WTC11 (cell line): ENCODE data around the gene PATE2. TPM values are rescaled to one million over a fixed set of nuclear protein-coding genes. Genes with fewer than 3 reads are reported as not detected.

Experiments
- ATAC-seq: fragments of 200-7000 bp; cut with Tn5 transposase; 2 replicates; pipeline ENCODE4 v1.10.0; 2021; ENCODE audit warnings: mild to moderate bottlenecking, moderate library complexity
- CTCF ChIA-PET: fragments of 300-600 bp; sonication (Branson Sonifier 250); formaldehyde crosslinking; loops from one replicate; lab custom pipeline; 2021; ENCODE audit warnings: antibody characterized with exemption; lab: Charles Lee
- POLR2A ChIA-PET: fragments of 350-600 bp; sonication (Branson Sonifier 250); formaldehyde crosslinking; loops from one replicate; lab custom pipeline; 2021; ENCODE audit warnings: antibody characterized with exemption; lab: Charles Lee
- DNase-seq: peaks from one replicate; pipeline ENCODE4 v3.0.0; 2021; ENCODE audit warnings: low spot score
- H3K27ac Mint-ChIP-seq: 2 replicates; pipeline ENCODE4 v1.8.0; 2021; ENCODE audit warnings: mixed read lengths
- H3K27me3 Mint-ChIP-seq: 2 replicates; pipeline ENCODE4 v1.8.0; 2021; ENCODE audit warnings: low read depth, mild to moderate bottlenecking, moderate library complexity, mixed read lengths
- H3K36me3 Mint-ChIP-seq: 2 replicates; pipeline ENCODE4 v1.8.0; 2021; ENCODE audit warnings: mixed read lengths
- H3K4me1 Mint-ChIP-seq: 2 replicates; pipeline ENCODE4 v1.8.0; 2022; ENCODE audit warnings: mixed read lengths
- H3K4me3 Mint-ChIP-seq: 2 replicates; pipeline ENCODE4 v1.8.0; 2021; ENCODE audit warnings: mild to moderate bottlenecking, moderate library complexity, mixed read lengths
- H3K9me3 Mint-ChIP-seq: 2 replicates; pipeline ENCODE4 v1.8.0; 2021; ENCODE audit warnings: mixed read lengths
- CREB1 ChIP-seq: sonication (generic); formaldehyde crosslinking; IDR thresholded peaks from 2 replicates; pipeline ENCODE4 v1.8.0; 2023; ENCODE audit warnings: mild to moderate bottlenecking, missing genetic modification reagents
- CREM ChIP-seq: sonication (generic); formaldehyde crosslinking; IDR thresholded peaks from 2 replicates; pipeline ENCODE4 v1.8.1; 2022; ENCODE audit warnings: mild to moderate bottlenecking, missing genetic modification reagents, moderate library complexity
- GRHL2 ChIP-seq: fragments of 250-450 bp; sonication (Bioruptor Pico); IDR thresholded peaks from 2 replicates; pipeline ENCODE4 v1.8.0; 2022; ENCODE audit warnings: mild to moderate bottlenecking, moderate library complexity; ENCODE audit not compliant: insufficient replicate concordance, severe bottlenecking
- NR1H2 ChIP-seq: sonication (generic); formaldehyde crosslinking; IDR thresholded peaks from 2 replicates; pipeline ENCODE4 v1.9.0; 2021; ENCODE audit warnings: mild to moderate bottlenecking, moderate library complexity, missing genetic modification reagents
- OVOL2 ChIP-seq: fragments of 250-450 bp; sonication (Bioruptor Pico); IDR thresholded peaks from 2 replicates; pipeline ENCODE4 v1.9.0; 2021; ENCODE audit warnings: mild to moderate bottlenecking, borderline replicate concordance
- TCF7 ChIP-seq: sonication (generic); formaldehyde crosslinking; IDR thresholded peaks from 2 replicates; pipeline ENCODE4 v1.8.0; 2022; ENCODE audit warnings: mild to moderate bottlenecking, low read depth, missing genetic modification reagents, moderate library complexity
- TEAD4 ChIP-seq: sonication (generic); formaldehyde crosslinking; IDR thresholded peaks from 2 replicates; pipeline ENCODE4 v1.8.0; 2022; ENCODE audit warnings: mild to moderate bottlenecking, missing genetic modification reagents
- ZBTB21 ChIP-seq: sonication (generic); formaldehyde crosslinking; IDR thresholded peaks from 2 replicates; pipeline ENCODE4 v1.8.1; 2023; ENCODE audit warnings: mild to moderate bottlenecking, missing genetic modification reagents, borderline replicate concordance
- ZNF232 ChIP-seq: sonication (generic); formaldehyde crosslinking; IDR thresholded peaks from 2 replicates; pipeline ENCODE4 v1.8.0; 2022; ENCODE audit warnings: mild to moderate bottlenecking, missing genetic modification reagents
- ZNF317 ChIP-seq: sonication (generic); formaldehyde crosslinking; IDR thresholded peaks from 2 replicates; pipeline ENCODE4 v1.8.1; 2023; ENCODE audit warnings: low read depth, mild to moderate bottlenecking, moderate library complexity, missing genetic modification reagents, borderline replicate concordance
- total RNA-seq: library from RNA; stranded (reverse); gene quantifications from 3 replicates; pipeline ENCODE4 v1.2.3, GENCODE V29; 2021
- TF ChIP-seq, protein P1 (sequence below): sonication (generic); formaldehyde crosslinking; IDR thresholded peaks from 2 replicates; pipeline ENCODE4 v1.8.1; 2023; ENCODE audit warnings: mild to moderate bottlenecking, missing genetic modification reagents
- TF ChIP-seq, protein P2 (sequence below): fragments of 250-450 bp; sonication (Bioruptor Pico); IDR thresholded peaks from 2 replicates; pipeline ENCODE4 v2.1.2; 2022; ENCODE audit warnings: mild to moderate bottlenecking, moderate library complexity
- TF ChIP-seq, protein P3 (sequence below): sonication (generic); formaldehyde crosslinking; IDR thresholded peaks from 2 replicates; pipeline ENCODE4 v1.8.0; 2023; ENCODE audit warnings: missing genetic modification reagents, mild to moderate bottlenecking, borderline replicate concordance
- TF ChIP-seq, protein P4 (sequence below): sonication (generic); formaldehyde crosslinking; IDR thresholded peaks from 2 replicates; pipeline ENCODE4 v1.8.0; 2022; ENCODE audit warnings: missing genetic modification reagents
- TF ChIP-seq, protein P5 (sequence below): sonication (generic); formaldehyde crosslinking; IDR thresholded peaks from 2 replicates; pipeline ENCODE4 v1.8.0; 2022; ENCODE audit warnings: mild to moderate bottlenecking, missing genetic modification reagents
- TF ChIP-seq, protein P6 (sequence below): fragments of 250-450 bp; sonication (Bioruptor Pico); conservative IDR thresholded peaks from 2 replicates; pipeline ENCODE4 v1.9.0; 2021; ENCODE audit warnings: mild to moderate bottlenecking

PATE2 gene
- total RNA-seq, 1 experiment from 2014 or later = not detected

DNA sequence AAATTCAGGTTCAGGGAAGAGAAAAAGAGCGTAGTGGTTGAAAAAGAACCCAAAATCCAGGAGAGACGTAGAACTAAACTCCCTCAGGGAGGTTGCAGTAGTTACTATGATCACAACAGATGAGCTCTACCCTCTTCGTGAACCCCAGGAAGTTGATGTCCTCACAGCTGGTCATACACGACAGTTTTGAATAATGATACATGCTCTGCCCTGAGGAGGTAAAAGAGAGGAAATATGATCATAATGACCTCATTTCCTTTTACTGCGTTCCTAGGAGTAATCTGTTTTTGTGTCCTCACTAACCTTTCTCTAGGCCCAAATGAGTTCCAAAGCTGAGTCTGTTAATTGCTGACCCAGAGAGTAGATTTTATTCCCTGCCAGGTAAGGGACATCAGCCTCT, 1.3 kb downstream of the PATE2 start:
- ATAC-seq = no peak
- no peak overlapping the region for H3K4me3 Mint-ChIP-seq
- CTCF ChIA-PET = no interaction called here
- POLR2A ChIA-PET = no interaction called here
- TF ChIP-seq ZNF317 (no peak), GRHL2 (CRISPR knock-in tag) (no peak), ZNF232 (CRISPR knock-in tag) (no peak), CREB1 (CRISPR knock-in tag) (no peak), TCF7 (CRISPR knock-in tag) (no peak)
- TF ChIP-seq, protein P1, sequence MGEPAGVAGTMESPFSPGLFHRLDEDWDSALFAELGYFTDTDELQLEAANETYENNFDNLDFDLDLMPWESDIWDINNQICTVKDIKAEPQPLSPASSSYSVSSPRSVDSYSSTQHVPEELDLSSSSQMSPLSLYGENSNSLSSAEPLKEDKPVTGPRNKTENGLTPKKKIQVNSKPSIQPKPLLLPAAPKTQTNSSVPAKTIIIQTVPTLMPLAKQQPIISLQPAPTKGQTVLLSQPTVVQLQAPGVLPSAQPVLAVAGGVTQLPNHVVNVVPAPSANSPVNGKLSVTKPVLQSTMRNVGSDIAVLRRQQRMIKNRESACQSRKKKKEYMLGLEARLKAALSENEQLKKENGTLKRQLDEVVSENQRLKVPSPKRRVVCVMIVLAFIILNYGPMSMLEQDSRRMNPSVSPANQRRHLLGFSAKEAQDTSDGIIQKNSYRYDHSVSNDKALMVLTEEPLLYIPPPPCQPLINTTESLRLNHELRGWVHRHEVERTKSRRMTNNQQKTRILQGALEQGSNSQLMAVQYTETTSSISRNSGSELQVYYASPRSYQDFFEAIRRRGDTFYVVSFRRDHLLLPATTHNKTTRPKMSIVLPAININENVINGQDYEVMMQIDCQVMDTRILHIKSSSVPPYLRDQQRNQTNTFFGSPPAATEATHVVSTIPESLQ (CRISPR knock-in tag) = no peak
- TF ChIP-seq, protein P2, sequence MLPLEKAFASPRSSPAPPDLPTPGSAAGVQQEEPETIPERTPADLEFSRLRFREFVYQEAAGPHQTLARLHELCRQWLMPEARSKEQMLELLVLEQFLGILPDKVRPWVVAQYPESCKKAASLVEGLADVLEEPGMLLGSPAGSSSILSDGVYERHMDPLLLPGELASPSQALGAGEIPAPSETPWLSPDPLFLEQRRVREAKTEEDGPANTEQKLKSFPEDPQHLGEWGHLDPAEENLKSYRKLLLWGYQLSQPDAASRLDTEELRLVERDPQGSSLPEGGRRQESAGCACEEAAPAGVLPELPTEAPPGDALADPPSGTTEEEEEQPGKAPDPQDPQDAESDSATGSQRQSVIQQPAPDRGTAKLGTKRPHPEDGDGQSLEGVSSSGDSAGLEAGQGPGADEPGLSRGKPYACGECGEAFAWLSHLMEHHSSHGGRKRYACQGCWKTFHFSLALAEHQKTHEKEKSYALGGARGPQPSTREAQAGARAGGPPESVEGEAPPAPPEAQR (CRISPR knock-in tag) = no peak
- TF ChIP-seq, protein P3, sequence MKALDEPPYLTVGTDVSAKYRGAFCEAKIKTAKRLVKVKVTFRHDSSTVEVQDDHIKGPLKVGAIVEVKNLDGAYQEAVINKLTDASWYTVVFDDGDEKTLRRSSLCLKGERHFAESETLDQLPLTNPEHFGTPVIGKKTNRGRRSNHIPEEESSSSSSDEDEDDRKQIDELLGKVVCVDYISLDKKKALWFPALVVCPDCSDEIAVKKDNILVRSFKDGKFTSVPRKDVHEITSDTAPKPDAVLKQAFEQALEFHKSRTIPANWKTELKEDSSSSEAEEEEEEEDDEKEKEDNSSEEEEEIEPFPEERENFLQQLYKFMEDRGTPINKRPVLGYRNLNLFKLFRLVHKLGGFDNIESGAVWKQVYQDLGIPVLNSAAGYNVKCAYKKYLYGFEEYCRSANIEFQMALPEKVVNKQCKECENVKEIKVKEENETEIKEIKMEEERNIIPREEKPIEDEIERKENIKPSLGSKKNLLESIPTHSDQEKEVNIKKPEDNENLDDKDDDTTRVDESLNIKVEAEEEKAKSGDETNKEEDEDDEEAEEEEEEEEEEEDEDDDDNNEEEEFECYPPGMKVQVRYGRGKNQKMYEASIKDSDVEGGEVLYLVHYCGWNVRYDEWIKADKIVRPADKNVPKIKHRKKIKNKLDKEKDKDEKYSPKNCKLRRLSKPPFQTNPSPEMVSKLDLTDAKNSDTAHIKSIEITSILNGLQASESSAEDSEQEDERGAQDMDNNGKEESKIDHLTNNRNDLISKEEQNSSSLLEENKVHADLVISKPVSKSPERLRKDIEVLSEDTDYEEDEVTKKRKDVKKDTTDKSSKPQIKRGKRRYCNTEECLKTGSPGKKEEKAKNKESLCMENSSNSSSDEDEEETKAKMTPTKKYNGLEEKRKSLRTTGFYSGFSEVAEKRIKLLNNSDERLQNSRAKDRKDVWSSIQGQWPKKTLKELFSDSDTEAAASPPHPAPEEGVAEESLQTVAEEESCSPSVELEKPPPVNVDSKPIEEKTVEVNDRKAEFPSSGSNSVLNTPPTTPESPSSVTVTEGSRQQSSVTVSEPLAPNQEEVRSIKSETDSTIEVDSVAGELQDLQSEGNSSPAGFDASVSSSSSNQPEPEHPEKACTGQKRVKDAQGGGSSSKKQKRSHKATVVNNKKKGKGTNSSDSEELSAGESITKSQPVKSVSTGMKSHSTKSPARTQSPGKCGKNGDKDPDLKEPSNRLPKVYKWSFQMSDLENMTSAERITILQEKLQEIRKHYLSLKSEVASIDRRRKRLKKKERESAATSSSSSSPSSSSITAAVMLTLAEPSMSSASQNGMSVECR (CRISPR knock-in tag) = no peak
- H3K27ac Mint-ChIP-seq = no peak overlapping the region
- H3K36me3 Mint-ChIP-seq = no peaks in the 10 kb centered on the region
- peaks cover 13% of the 10 kb centered on the region for H3K27me3 Mint-ChIP-seq
- no peaks in the 10 kb centered on the region for H3K4me1 Mint-ChIP-seq
- peaks cover 2% of the 10 kb centered on the region; the same call in 1 of the 2 replicates for H3K9me3 Mint-ChIP-seq
- no peak for DNase-seq

DNA sequence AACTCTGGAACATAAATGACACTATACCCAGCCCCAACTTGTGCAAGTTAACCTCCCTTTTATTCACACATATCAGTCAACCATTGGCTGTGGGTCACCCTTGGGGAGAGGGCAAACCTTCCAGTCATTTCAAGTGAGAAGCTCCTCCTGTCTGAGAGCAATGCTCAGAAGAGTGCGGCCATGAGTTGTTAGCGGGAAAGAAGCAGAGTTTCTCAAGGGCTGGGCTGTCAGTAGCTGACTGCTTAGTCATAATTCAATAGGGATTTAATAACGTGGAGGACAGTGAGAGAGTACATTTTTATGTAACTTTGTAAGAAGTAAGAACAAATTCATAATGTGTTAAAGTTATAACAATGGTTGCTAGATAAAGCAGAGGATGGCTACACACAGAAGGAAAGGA, 5.1 kb downstream of the PATE2 start:
- no peaks in the 10 kb centered on the region for H3K36me3 Mint-ChIP-seq
- ATAC-seq = no peak
- H3K27me3 Mint-ChIP-seq = no peaks in the 10 kb centered on the region; the same call in 1 of the 2 replicates
- no peak overlapping the region for H3K27ac Mint-ChIP-seq
- H3K9me3 Mint-ChIP-seq = no peaks in the 10 kb centered on the region
- no peaks in the 10 kb centered on the region for H3K4me1 Mint-ChIP-seq
- TF ChIP-seq, protein P4, sequence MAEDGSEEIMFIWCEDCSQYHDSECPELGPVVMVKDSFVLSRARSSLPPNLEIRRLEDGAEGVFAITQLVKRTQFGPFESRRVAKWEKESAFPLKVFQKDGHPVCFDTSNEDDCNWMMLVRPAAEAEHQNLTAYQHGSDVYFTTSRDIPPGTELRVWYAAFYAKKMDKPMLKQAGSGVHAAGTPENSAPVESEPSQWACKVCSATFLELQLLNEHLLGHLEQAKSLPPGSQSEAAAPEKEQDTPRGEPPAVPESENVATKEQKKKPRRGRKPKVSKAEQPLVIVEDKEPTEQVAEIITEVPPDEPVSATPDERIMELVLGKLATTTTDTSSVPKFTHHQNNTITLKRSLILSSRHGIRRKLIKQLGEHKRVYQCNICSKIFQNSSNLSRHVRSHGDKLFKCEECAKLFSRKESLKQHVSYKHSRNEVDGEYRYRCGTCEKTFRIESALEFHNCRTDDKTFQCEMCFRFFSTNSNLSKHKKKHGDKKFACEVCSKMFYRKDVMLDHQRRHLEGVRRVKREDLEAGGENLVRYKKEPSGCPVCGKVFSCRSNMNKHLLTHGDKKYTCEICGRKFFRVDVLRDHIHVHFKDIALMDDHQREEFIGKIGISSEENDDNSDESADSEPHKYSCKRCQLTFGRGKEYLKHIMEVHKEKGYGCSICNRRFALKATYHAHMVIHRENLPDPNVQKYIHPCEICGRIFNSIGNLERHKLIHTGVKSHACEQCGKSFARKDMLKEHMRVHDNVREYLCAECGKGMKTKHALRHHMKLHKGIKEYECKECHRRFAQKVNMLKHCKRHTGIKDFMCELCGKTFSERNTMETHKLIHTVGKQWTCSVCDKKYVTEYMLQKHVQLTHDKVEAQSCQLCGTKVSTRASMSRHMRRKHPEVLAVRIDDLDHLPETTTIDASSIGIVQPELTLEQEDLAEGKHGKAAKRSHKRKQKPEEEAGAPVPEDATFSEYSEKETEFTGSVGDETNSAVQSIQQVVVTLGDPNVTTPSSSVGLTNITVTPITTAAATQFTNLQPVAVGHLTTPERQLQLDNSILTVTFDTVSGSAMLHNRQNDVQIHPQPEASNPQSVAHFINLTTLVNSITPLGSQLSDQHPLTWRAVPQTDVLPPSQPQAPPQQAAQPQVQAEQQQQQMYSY (CRISPR knock-in tag) = no peak
- TF ChIP-seq CREM (no peak), OVOL2 (CRISPR knock-in tag) (no peak), TEAD4 (CRISPR knock-in tag) (no peak), NR1H2 (CRISPR knock-in tag) (no peak), ZBTB21 (CRISPR knock-in tag) (no peak)
- TF ChIP-seq, protein P5, sequence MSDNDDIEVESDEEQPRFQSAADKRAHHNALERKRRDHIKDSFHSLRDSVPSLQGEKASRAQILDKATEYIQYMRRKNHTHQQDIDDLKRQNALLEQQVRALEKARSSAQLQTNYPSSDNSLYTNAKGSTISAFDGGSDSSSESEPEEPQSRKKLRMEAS (CRISPR knock-in tag) = no peak
- TF ChIP-seq, protein P6, sequence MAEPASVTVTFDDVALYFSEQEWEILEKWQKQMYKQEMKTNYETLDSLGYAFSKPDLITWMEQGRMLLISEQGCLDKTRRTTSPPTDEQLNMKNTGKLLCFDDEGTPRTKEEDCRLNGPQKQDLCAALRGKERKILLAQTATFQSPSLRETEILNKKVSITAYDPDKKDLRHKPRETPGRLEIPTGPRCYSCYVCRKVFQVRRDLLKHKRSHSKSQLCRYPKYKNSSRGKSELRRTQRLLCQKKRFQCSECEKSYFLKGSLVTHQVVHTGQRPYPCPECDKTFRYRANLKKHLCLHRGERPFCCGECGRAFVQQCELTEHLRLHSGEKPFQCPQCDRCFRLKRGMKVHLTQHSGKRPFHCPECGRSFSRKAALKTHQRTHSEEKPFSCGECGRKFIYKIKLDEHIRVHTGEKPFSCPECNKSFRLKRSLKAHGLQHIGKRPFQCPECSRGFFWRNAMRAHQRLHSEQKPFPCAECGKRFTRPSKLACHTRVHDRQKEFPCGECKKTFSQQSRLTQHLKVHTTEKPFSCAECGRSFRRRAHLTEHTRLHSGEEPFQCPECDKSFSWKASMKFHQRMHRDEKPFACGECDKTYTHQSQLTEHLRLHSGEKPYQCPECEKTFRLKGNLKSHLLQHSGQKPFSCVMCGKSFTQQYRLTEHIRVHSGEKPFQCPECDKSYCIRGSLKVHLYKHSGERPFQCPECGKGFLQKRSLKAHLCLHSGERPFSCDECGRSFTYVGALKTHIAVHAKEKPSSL (CRISPR knock-in tag) = no peak
- H3K4me3 Mint-ChIP-seq = no peak overlapping the region
- no peak for DNase-seq
- ChIA-PET CTCF (no interaction called here), POLR2A (no interaction called here)
